ENCODE measurements around the gene EVX2. TPM values are rescaled to one million over a fixed set of nuclear protein-coding genes. Genes with fewer than 3 reads are reported as not detected.

EVX2 gene
- total RNA-seq, 6 donors from 2014 or later, result not detected

GRCh38 chr2:176091329-176092258 lies 7.8 kb upstream of the EVX2 start:
- ATAC-seq (ENCODE audit: low FRiP score in 2 of 2), result no peak
- Histone ChIP-seq H3K27me3 (peaks cover 0 to 93% (median 48%) of the 10 kb centered on the region in 4 donors), H3K27ac (no peak overlapping the region), H3K4me3 (no peak overlapping the region), H3K36me3 (no peaks in the 10 kb centered on the region), H3K9me3 (no peaks in the 10 kb centered on the region), H3K4me1 (peaks cover 19 to 39% (median 24%) of the 10 kb centered on the region in 4 donors)
- WGBS, 2 donors, result 6 to 11% methylated on average over 21 to 31 of the region's 31 CpGs
- no peak for DNase-seq
- TF ChIP-seq CTCF (IDR thresholded peaks at IDR 0.05) (no peak), POLR2A (IDR thresholded peaks at IDR 0.05) (no peak)

DNA sequence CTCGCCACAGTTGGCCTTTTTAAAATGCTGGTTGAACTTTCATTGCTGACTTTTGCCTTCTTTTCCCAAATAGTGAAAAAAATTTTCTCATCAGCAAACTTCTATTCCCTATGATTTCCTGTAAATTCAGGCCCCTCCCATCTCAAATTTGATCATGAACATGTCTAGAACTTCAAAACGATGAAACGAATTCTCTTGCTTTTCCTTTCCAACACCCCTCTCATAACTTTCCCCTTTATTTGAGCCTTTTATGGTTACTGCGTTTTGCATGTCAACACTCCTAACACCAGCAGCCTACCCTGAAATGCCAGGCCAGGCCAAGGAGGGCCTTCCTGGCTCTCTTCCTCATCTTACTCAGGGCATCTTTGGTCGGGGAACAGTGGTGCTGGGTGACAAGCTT lies 7.1 kb upstream of the EVX2 start:
- no peaks in the 10 kb centered on the region for H3K36me3 ChIP-seq
- H3K27me3 ChIP-seq, result peaks cover 0 to 93% (median 51%) of the 10 kb centered on the region in 4 donors
- WGBS, 2 donors, result 12 to 15% methylated on average over 5 of the region's 5 CpGs
- no peaks in the 10 kb centered on the region for H3K9me3 ChIP-seq
- H3K4me3 ChIP-seq, result no peak overlapping the region
- no peak for ATAC-seq (ENCODE audit: low FRiP score in 2 of 2)
- no peak overlapping the region for H3K27ac ChIP-seq
- TF ChIP-seq POLR2A (IDR thresholded peaks at IDR 0.05), result no peak
- no peak for TF ChIP-seq CTCF (IDR thresholded peaks at IDR 0.05)
- no peak for TF ChIP-seq EP300 (IDR thresholded peaks at IDR 0.05)
- no peak for TF ChIP-seq POLR2AphosphoS5 (IDR thresholded peaks at IDR 0.05)
- peaks cover 16 to 37% (median 22%) of the 10 kb centered on the region in 4 donors for H3K4me1 ChIP-seq
- no peak for DNase-seq

GRCh38 chr2:176089843-176090395 lies 6.2 kb upstream of the EVX2 start:
- no peak for ATAC-seq (ENCODE audit: low FRiP score in 2 of 2)

DNA sequence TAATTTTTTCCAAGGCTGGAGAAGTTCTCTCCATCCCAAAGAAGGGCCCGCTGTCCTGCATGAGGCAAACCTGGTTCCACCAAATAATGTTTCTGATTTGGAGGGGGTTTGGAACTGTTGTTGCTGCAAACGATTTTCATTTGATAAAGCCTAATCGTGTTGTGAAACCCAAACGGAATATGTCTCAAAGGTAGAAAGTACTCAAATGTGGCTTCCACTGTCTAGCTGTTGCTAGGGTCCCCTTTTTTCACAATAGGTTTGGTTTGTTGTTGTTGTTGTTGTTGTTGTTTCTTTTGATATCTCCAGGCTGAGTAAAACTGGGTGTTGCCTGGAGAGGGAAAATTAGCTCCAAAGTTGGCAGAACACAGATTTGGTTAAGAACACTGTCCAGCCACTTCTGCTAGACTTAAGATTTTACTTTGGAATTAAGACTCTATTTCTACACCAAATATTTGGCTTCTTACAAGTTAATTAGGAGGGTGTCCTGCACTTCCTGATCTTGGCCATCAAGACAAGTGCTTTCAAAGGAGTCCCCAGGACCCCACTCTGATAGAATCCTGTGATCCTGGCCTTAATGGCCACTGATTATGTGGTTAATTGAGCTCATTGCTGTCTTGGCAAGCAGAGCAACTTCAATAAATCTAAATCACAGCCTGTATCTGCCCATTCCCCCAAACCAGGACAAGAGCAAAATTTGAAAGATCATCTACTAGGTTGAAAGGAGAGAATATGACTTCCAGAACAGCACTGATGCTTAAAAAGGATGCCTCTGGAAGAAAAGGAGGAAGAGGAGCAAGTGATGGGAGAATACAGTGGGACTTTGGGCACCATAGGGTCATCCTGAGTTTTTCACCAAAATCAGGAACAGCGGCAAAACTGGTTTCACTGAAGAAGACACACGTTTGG lies 5.4 kb upstream of the EVX2 start:
- Histone ChIP-seq H3K27me3 (peaks cover 0 to 92% (median 62%) of the 10 kb centered on the region in 4 donors), H3K27ac (no peak overlapping the region), H3K9me3 (no peaks in the 10 kb centered on the region), H3K36me3 (no peaks in the 10 kb centered on the region), H3K4me1 (peaks cover 19 to 51% (median 23%) of the 10 kb centered on the region in 4 donors), H3K4me3 (no peak overlapping the region)
- WGBS, 2 donors, result 6% methylated on average over 6 of the region's 6 CpGs
- TF ChIP-seq CTCF (IDR thresholded peaks at IDR 0.05) (no peak), EP300 (IDR thresholded peaks at IDR 0.05) (no peak), POLR2A (IDR thresholded peaks at IDR 0.05) (no peak), POLR2AphosphoS5 (IDR thresholded peaks at IDR 0.05) (no peak)
- ATAC-seq (ENCODE audit: low FRiP score in 2 of 2), result no peak
- DNase-seq, result no peak

More at GRCh38 chr2:176089843-176090395, 6.2 kb upstream of the EVX2 start:
- H3K27me3 ChIP-seq, result peaks cover 0 to 93% (median 60%) of the 10 kb centered on the region in 4 donors
- H3K4me3 ChIP-seq, result no peak overlapping the region
- H3K4me1 ChIP-seq, result peaks cover 19 to 46% (median 23%) of the 10 kb centered on the region in 4 donors
- no peak for DNase-seq
- no peaks in the 10 kb centered on the region for H3K9me3 ChIP-seq
- no peaks in the 10 kb centered on the region for H3K36me3 ChIP-seq
- TF ChIP-seq POLR2AphosphoS5 (IDR thresholded peaks at IDR 0.05) (no peak), EP300 (IDR thresholded peaks at IDR 0.05) (no peak), POLR2A (IDR thresholded peaks at IDR 0.05) (no peak), CTCF (IDR thresholded peaks at IDR 0.05) (no peak)
- no peak overlapping the region for H3K27ac ChIP-seq

Measured in upper lobe of left lung (tissue), 6 donors.